A549 treated with AZD9567 at 1 μM for 4 hours (cell line): ENCODE data around the gene XIAP. TPM values are rescaled to one million over a fixed set of nuclear protein-coding genes. Genes with fewer than 3 reads are reported as not detected.

Experiments
- total RNA-seq: library from RNA; stranded (reverse); fragments of 200-300 nt; extraction: Qiagen RNA extraction; gene quantifications from 5 replicates; pipeline ENCODE4 v1.2.3, GENCODE V29; 2022; ENCODE audit not compliant: insufficient read depth

The XIAP gene
- 25.9 to 33.7 TPM (median 27.1 TPM) in 5 replicates for total RNA-seq

DNA sequence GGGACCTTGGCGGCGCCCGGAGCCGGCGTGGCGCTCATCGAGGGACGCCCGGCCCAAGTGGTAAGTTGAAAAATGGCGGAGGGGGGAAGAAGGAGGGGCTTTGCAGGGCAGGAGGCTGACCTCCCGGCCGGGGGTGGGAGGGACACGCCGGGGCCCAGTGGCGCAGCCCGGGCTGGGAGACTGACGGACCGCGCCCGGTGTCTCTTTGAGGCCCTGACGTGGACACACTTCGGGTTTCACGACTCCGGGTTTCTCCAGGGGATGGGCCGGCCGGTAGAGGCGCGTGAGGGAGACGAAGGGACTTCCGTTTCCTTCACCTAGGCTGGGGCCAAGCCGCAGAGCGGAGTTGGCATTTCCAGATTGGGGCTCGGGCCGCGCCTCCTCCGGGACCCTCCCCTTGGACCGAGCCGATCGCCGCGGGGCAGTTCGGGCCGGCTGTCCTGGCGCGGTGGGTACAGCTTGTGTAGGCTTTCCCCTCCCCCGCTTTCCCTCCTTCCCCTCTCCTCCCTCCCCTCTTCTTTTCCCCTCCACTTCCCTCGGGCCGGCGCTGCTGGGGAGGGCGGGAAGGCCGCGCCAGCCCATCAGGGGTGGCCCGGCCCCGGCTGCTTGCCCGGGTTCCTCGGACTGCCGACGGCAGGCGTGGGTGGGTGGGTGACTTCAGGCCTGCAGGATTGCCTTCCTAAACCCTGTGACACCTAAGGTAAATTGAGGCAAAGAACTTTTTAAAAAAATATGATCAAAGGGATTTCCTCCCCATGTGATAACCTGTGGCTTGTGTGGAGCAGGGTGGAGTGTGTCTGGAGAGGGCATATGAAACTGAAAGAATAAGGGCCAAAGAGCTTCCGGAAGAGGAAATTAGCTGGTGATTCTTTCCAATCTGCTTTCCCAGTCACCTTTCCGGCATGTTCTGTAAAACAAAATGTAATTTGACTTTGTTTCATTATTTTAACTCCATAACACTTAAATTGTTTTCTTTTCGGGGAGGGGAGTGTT, at the start of gene XIAP:
TSS of gene XIAP (plus strand) at position 208 of the 993 bp plus-strand sequence. CDS start 25,610 bp downstream, outside the sequence.

GRCh38 chrX:123961268-123962005, 101.6 kb downstream of the XIAP start, which contains the start of gene STAG2:
TSS of gene STAG2 (plus strand) at chrX:123961706. CDS start at chrX:124022628, 60,922 bp downstream.

Other genes with a start within 250 kb of the XIAP start
- gene THOC2, start 127.0 kb upstream of the XIAP start, total RNA-seq: 31.0 to 63.0 TPM (median 38.7 TPM) in 5 replicates
- 23.5 to 34.8 TPM (median 33.0 TPM) in 5 replicates for gene STAG2, start 101.7 kb downstream of the XIAP start, total RNA-seq